GM18867 (cell line): ENCODE results near the gene WNK2.
A peak's percentile ranks its signal among the peaks of the same experiment; 100 is the strongest.
"Not testable (repeated sequence)": the region's sequence is repeated elsewhere in the genome, so short reads cannot be mapped to it uniquely, and the experiment has no call there.

Experiments used
- ATAC-seq: cut with Tn5 transposase; IDR thresholded peaks from one replicate; pipeline ENCODE4 v1.9.1; 2021; ENCODE audit warnings: mild to moderate bottlenecking, moderate library complexity; ENCODE audit not compliant: unreplicated experiment

Gene WNK2

DNA sequence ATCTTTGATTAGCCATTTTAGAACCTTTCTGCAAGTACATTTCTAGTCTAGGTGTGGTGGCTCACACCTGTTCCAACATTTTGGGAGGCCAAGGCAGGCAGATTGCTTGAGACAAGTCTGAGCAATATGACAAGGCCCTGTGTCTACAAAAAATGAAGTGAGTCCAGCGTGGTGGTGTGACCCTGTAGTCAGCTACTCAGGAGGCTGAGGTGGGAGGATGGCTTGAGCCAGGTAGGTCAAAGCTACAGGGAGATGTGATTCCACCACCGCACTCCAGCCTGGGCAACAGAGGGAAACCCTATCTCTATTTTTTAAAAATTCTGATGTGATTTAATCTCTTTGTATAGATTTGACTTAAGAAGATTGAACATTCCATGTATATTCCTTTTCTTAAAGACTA is 171.9 kb downstream of the WNK2 start:
- no peak for ATAC-seq

DNA sequence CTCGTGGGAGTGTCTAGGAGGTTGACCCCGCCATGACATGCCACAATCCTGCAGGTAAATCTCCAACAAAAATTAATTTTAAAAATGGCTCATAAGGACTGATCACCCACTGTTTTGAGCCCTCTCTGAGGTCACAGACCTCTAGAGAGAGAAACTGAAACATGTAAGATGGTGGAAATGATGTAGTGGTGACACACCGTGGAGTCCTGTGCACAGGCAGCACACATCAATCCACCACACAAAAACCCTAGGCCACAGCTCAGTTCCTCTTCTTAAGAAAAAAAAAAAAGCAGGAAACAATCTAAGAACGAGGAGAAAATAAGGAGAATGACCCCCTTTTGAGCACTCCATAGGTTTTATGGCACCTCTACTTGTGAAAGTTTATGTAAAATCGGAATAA is 173.7 kb downstream of the WNK2 start:
- ATAC-seq: peak; percentile 78

DNA sequence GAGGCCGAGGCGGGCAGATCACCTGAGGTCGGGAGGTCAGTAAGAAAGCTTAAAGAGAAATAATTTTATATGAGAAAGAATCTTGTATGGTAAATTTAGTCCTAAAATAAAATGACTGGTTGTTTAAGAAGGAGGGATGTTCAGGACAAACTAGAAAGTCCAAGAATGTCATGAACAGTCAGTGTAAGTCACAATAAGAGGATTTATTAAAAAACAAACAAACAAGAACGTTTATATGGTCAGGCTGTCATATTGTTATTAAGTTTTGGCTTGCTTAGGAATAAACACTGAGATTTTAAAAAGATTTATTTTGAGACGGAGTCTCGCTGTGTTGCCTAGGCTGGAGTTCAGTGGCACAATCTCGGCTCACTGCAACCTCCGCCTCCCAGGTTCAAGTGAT is 176.0 kb downstream of the WNK2 start:
- not testable (repeated sequence) for ATAC-seq

DNA sequence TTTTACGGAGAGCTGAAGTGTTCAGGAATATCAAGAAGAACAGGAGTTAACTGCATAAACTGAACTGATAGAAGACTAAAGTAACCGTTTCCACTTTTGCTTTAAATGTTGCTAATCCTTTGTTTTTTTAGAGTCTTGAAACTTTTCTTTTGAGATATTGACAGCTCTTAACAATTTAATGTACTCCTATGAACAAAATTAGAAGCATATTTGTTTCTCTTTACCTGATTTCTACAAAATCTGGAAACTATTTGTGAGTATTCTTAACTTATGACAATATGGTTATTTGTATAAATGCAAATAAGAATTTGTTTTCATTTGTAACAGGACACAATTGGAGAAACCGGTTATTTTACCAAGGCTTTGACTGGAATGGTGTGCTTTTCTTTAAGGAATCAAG is 178.1 kb downstream of the WNK2 start:
- no peak for ATAC-seq

DNA sequence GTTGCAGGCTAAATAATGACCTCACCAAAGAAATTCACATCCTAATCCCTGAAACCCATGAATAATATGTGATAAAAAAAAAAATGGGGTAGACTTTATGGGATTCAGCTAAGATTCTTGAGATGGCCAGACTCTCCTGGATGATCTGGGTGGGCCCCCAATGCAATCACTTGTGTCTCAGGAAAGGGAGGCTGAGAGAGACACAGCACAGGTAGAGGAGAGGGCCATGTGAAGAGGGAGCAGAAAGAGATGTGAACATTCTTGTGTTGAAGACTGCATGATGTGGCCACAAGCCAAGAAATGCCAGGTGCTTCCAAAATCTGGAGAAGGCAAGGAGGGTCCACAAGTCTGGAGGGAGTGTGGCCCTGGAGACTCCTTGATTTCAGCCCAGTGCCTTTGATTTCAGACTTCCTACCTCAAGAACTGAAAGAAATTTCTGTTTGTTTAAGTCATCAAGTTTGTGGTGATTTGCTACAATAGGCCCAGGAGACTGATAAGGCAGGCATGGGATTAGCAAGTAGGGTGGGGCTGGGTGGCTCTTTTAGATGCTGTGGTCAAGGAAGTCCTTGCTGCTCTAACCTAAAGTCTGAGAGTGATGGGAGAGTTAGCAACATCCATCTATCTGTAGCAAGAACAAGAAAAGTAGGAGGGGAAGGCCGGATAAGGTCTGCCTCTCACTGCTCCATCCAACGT is 180.9 kb downstream of the WNK2 start:
- ATAC-seq: no peak

DNA sequence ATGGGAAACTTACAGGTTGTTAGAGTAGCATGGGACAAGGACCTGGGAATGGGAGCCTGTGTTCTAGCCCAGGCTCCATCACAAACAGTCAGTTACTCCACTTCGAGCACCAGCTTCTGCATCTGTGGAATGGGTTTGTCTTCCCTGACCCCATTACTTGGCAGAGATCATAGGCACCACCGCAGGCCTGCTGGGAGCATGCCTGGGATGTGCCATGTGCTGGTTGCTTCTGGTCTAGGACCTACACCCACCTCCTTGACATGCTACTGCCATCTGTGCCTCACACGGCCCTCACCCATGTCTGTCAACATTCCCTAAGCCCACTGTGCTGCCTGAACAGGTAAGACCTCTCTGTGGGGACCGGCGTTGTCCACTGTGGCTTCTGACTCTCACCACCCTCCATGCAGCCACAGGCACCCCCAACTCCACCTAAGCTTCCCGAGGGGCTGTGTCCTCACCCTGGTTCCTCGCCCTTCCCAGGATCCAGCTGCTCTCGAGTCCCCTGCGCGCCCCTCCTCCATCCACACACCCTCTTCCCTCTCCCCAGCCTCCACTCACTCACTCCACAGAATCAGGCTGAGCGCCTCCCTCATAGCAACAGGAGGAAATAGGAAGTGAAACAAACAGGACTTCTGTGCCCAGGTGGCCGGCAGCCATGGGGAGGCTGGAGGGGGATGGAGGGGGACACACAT is 181.6 kb downstream of the WNK2 start:
- ATAC-seq: no peak

DNA sequence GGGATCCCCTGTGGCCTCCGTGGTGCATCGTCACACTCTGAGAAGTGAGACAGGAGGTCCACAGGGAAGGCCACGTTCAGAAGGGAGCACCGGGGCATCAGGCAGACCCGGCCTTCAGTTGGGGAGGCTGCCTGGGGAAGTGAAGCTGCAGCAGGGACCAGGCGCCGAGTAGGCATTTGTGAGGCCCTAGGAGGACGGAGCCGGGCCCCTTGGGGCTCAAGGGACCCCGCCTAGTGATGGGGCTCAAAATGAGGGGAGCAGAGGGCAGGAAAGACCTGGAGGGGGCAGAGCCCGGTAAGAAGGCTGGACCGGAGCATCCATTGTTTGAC is 182.1 kb downstream of the WNK2 start:
- ATAC-seq: no peak

DNA sequence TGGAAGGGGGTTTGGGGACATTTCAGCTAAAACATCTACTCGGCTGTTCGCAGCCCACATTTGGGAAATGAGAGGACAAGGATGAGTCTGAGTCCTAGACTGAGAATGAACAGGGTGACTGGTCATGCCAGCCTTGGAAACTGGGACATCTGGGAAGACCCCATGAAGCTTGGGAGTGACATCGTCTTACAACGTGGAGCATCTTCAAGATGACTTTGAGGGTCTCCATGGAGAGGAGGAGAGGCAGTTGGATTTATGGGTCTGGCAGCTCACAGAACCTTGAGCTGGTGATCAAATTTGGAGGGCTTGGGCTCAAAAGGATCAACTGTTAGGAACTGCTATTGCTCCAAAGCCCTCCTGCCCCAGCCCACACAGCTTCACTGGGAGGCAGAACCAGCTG is 182.5 kb downstream of the WNK2 start:
- not testable (repeated sequence) for ATAC-seq

DNA sequence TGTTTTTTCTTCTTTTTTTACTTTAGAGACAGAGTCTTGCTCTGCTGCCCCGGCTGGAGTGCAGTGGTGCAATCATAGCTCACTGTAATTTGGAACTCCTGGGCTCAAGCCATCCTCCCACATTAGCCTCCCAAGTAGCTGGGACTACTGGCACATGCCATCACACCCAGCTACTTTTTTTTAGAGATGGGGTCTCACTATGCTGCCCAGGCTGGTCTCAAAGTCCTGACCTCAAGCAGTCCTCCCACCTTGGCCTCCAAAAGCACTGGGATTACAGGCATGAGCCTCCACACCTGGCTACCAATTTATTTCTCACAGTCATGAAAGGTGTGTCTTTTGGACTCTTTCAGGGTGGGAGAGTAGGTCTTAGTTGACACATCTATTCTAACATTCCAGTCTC is 184.5 kb downstream of the WNK2 start:
- ATAC-seq: no peak

DNA sequence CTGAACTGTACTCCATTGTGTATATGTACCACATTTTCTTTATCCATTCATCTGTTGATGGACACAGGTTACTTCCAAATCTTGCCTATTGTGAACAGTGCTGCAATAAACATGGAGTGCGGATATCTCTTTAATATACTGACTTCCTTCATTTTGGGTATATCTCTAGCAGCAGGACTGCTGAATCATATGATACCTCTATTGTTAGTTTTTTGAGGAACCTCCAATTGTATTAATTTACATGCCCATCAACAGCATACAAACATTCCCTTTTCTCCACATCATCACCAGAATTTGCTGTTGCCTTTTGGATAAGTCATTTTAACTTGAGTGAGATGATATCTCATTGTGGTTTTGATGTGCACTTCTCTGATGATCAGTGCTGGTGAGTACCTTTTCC is 185.7 kb downstream of the WNK2 start:
- ATAC-seq: no peak
